Smooth muscle cell (in vitro differentiated cells): ENCODE results near the gene ACAD10. TPM values are rescaled to one million over a fixed set of nuclear protein-coding genes. Genes with fewer than 3 reads are reported as not detected.

Experiments used
- DNase-seq: peaks from one replicate; lab custom pipeline; 2025; ENCODE audit not compliant: unreplicated experiment; lab: John Stamatoyannopoulos, UW
- H2AFZ ChIP-seq: fragments of 200-600 bp; sonication (generic); 2 replicates; pipeline ENCODE4 v1.6.0; 2016; ENCODE audit warnings: antibody characterized with exemption, low read depth, mild to moderate bottlenecking
- H3F3A ChIP-seq: fragments of 200-600 bp; sonication (generic); 2 replicates; pipeline ENCODE4 v1.6.0; 2017; ENCODE audit warnings: antibody characterized with exemption, low read depth
- H3K27ac ChIP-seq: fragments of 200-600 bp; sonication (generic); 2 replicates; pipeline ENCODE4 v1.5.1; 2016; ENCODE audit warnings: low read depth, mild to moderate bottlenecking
- H3K27me3 ChIP-seq: fragments of 200-600 bp; sonication (generic); 2 replicates; pipeline ENCODE4 v1.6.1; 2016; ENCODE audit warnings: low read depth, mild to moderate bottlenecking
- H3K36me3 ChIP-seq: fragments of 200-600 bp; sonication (generic); 2 replicates; pipeline ENCODE4 v1.5.1; 2016; ENCODE audit warnings: low read depth
- H3K4me1 ChIP-seq: fragments of 200-600 bp; sonication (generic); 2 replicates; pipeline ENCODE4 v1.5.1; 2016; ENCODE audit warnings: low read depth
- H3K4me2 ChIP-seq: fragments of 200-600 bp; sonication (generic); 2 replicates; pipeline ENCODE4 v1.6.0; 2016; ENCODE audit warnings: mild to moderate bottlenecking
- H3K4me3 ChIP-seq: fragments of 200-600 bp; sonication (generic); 2 replicates; pipeline ENCODE4 v1.5.1; 2016; ENCODE audit warnings: mild to moderate bottlenecking
- H3K79me2 ChIP-seq: fragments of 200-600 bp; sonication (generic); 2 replicates; pipeline ENCODE4 v1.6.0; 2016; ENCODE audit warnings: low read depth, mild to moderate bottlenecking
- H3K9ac ChIP-seq: fragments of 200-600 bp; sonication (generic); 2 replicates; pipeline ENCODE4 v1.6.0; 2016; ENCODE audit warnings: low read depth
- H3K9me3 ChIP-seq: fragments of 200-600 bp; sonication (generic); replicated peaks from 2 replicates; pipeline ENCODE4 v1.5.1; 2016; ENCODE audit warnings: low read depth
- H4K20me1 ChIP-seq: fragments of 200-600 bp; sonication (generic); 2 replicates; pipeline ENCODE4 v1.6.0; 2016; ENCODE audit warnings: low read depth
- WGBS: methylation state at CpG from one replicate; pipeline ENCODE4 v1.1.7; 2016; ENCODE audit warnings: low lambda C conversion rate; 5-methylcytosine and 5-hydroxymethylcytosine counted together
- polyA plus RNA-seq: library from polyadenylated mRNA; unstranded; fragments of >200 nt; fragmentation: Nextera tagmentation; extraction: Ambion mirVana; gene quantifications from 2 replicates; pipeline ENCODE4 v1.2.1, GENCODE V29; 2016
- total RNA-seq: library from RNA; depleted of rRNA; stranded (reverse); fragments of >200 nt; gene quantifications from 2 replicates; pipeline ENCODE4 v1.2.3, GENCODE V29; 2014
- TF ChIP-seq, protein P1 (sequence below): fragments of 200-600 bp; sonication (generic); IDR thresholded peaks from 2 replicates; pipeline ENCODE4 v1.5.1; 2017; ENCODE audit warnings: borderline replicate concordance, mild to moderate bottlenecking, antibody characterized with exemption; ENCODE audit not compliant: insufficient read depth, poor library complexity, severe bottlenecking

ACAD10 gene
- total and polyA plus RNA-seq, 2 experiments from 2014 or later = 13.4 to 14.9 TPM

DNA sequence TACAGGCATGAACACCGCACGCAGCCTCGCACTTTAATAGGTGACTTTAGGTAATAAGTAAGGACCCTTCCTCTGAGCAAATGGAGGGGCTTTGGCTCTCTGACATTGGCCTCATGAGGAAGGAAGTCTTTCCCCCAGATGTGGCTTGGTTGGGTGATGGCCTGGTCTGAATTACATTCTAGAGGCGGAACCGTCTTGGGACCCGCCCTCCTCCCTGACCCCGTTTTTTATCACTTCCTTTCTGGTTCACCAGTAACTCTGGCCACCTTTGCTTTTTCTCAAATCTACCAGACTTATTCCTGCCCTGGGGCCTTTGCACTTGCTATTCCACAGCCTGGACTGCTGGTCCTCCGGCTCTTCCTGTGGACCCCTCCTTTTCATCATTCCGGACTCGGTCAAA is 94.3 kb downstream of the ACAD10 start:
- Histone ChIP-seq H3K36me3 (no peaks in the 10 kb centered on the region), H4K20me1 (peaks cover 39% of the 10 kb centered on the region), H3K4me2 (no peak overlapping the region), H3K9me3 (no peaks in the 10 kb centered on the region), H3F3A (peaks cover 2% of the 10 kb centered on the region), H3K4me1 (peaks cover 8% of the 10 kb centered on the region), H2AFZ (no peak overlapping the region), H3K4me3 (no peak overlapping the region), H3K27ac (no peak overlapping the region), H3K79me2 (peaks cover 44% of the 10 kb centered on the region), H3K9ac (no peak overlapping the region), H3K27me3 (no peaks in the 10 kb centered on the region)
- no peak for DNase-seq
- WGBS = 97% methylated on average over 10 of the region's 10 CpGs
- TF ChIP-seq, protein P1, sequence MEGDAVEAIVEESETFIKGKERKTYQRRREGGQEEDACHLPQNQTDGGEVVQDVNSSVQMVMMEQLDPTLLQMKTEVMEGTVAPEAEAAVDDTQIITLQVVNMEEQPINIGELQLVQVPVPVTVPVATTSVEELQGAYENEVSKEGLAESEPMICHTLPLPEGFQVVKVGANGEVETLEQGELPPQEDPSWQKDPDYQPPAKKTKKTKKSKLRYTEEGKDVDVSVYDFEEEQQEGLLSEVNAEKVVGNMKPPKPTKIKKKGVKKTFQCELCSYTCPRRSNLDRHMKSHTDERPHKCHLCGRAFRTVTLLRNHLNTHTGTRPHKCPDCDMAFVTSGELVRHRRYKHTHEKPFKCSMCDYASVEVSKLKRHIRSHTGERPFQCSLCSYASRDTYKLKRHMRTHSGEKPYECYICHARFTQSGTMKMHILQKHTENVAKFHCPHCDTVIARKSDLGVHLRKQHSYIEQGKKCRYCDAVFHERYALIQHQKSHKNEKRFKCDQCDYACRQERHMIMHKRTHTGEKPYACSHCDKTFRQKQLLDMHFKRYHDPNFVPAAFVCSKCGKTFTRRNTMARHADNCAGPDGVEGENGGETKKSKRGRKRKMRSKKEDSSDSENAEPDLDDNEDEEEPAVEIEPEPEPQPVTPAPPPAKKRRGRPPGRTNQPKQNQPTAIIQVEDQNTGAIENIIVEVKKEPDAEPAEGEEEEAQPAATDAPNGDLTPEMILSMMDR = no peak

DNA sequence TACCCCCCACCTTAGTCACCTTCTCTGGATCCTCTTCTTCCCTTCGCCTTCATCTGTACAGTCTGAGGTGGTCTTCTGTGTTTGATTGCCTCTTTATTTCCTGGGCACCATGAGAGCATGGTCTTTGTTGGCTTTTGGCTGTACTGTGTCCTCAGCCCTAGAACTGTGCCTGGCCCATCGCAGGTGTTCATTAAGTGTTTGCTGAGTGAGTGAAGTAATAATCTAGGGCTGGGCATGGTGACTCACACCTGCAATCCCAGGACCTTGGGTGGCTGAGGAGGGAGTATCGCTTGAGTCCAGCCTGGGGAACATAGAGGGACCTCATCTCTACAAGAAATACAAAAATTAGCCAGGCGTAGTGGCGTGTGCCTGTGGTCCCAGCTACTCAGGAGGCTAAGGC is 94.8 kb downstream of the ACAD10 start:
- Histone ChIP-seq H2AFZ (no peak overlapping the region), H4K20me1 (peaks cover 35% of the 10 kb centered on the region), H3K4me2 (no peak overlapping the region), H3K79me2 (peaks cover 44% of the 10 kb centered on the region), H3F3A (no peaks in the 10 kb centered on the region), H3K9me3 (no peaks in the 10 kb centered on the region), H3K9ac (no peak overlapping the region), H3K4me1 (peaks cover 4% of the 10 kb centered on the region), H3K36me3 (no peaks in the 10 kb centered on the region), H3K4me3 (no peak overlapping the region), H3K27me3 (no peaks in the 10 kb centered on the region), H3K27ac (no peak overlapping the region)
- no peak for DNase-seq
- TF ChIP-seq, protein P1 = no peak
- 82% methylated on average over 5 of the region's 5 CpGs for WGBS

DNA sequence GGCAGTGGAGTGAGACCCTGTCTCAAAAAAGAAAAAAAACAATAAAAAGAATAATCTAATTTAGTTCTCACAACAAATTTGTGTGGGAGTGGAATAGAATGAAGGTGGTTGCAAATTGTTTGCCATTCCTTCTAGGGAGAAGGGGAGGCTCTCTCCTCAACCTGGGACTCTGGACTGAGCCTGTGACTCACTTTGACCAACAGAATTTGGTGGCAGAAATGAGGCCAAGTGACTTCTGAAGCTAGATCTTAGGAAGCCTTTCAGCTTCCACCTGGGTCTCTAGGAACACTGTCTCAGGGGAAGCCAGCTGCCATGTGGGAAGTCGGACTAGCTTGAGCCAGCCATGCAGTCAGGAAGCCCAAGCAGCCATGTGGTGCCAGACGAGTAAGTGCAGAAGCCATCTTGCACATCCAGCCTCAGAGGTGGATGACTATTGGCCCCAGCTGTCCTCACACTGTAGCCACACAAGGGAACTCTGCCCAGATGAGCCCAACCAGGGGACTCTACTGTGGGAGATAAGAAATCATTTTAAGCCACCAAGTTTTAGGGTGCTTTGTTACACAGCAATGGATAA is 95.3 kb downstream of the ACAD10 start:
- H3K79me2 ChIP-seq = peaks cover 44% of the 10 kb centered on the region
- WGBS = 95% methylated on average over 2 of the region's 2 CpGs
- TF ChIP-seq, protein P1 = no peak
- H3K9me3 ChIP-seq = no peaks in the 10 kb centered on the region
- no peaks in the 10 kb centered on the region for H3K4me1 ChIP-seq
- no peak for DNase-seq
- peaks cover 29% of the 10 kb centered on the region for H4K20me1 ChIP-seq
- no peak overlapping the region for H3K27ac ChIP-seq
- no peaks in the 10 kb centered on the region for H3K36me3 ChIP-seq
- H3F3A ChIP-seq = no peaks in the 10 kb centered on the region
- no peak overlapping the region for H2AFZ ChIP-seq
- H3K4me3 ChIP-seq = no peak overlapping the region
- no peak overlapping the region for H3K9ac ChIP-seq
- H3K27me3 ChIP-seq = no peaks in the 10 kb centered on the region
- H3K4me2 ChIP-seq = no peak overlapping the region

DNA sequence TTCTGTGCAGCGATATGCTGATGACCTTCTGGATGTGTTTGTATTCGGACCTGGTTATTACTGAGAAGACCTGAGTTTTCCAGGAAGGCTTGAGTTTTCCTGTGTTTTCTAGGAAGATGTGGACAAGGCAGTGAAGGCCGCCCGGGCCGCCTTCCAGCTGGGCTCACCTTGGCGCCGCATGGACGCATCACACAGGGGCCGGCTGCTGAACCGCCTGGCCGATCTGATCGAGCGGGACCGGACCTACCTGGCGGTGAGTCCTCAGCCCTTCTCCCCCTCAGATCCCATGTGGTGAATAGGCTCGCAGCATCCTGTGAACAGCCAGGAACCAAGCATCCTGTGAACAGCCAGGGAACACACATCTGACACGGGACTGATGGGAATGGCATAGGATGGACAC is 97.2 kb downstream of the ACAD10 start:
- Histone ChIP-seq H4K20me1 (peaks cover 14% of the 10 kb centered on the region), H3K4me3 (no peak overlapping the region), H3K27me3 (no peaks in the 10 kb centered on the region), H3K4me1 (no peaks in the 10 kb centered on the region), H3K36me3 (no peaks in the 10 kb centered on the region), H3K27ac (no peak overlapping the region), H3K79me2 (peaks cover 28% of the 10 kb centered on the region), H3K9ac (no peak overlapping the region), H2AFZ (no peak overlapping the region), H3K9me3 (no peaks in the 10 kb centered on the region), H3F3A (no peaks in the 10 kb centered on the region), H3K4me2 (no peak overlapping the region)
- TF ChIP-seq, protein P1 = no peak
- DNase-seq = no peak
- WGBS = 98% methylated on average over 17 of the region's 17 CpGs
